ENCODE measurements around the gene DHFR2. TPM values are rescaled to one million over a fixed set of nuclear protein-coding genes. Genes with fewer than 3 reads are reported as not detected.
"Not testable (repeated sequence)": the region's sequence is repeated elsewhere in the genome, so short reads cannot be mapped to it uniquely, and the experiment has no call there.

Gene DHFR2
- total RNA-seq, 3 donors from 2014 or later: 5.4 to 9.1 (median 6.2) TPM

- Histone ChIP-seq H3K4me3 (no peak overlapping the region), H3K9me3 (no peaks in the 10 kb centered on the region), H3K4me1 (ENCODE audit: low read depth) (peaks cover 7% of the 10 kb centered on the region), H3K36me3 (ENCODE audit: low read depth) (no peaks in the 10 kb centered on the region)
- TF ChIP-seq, protein P1, sequence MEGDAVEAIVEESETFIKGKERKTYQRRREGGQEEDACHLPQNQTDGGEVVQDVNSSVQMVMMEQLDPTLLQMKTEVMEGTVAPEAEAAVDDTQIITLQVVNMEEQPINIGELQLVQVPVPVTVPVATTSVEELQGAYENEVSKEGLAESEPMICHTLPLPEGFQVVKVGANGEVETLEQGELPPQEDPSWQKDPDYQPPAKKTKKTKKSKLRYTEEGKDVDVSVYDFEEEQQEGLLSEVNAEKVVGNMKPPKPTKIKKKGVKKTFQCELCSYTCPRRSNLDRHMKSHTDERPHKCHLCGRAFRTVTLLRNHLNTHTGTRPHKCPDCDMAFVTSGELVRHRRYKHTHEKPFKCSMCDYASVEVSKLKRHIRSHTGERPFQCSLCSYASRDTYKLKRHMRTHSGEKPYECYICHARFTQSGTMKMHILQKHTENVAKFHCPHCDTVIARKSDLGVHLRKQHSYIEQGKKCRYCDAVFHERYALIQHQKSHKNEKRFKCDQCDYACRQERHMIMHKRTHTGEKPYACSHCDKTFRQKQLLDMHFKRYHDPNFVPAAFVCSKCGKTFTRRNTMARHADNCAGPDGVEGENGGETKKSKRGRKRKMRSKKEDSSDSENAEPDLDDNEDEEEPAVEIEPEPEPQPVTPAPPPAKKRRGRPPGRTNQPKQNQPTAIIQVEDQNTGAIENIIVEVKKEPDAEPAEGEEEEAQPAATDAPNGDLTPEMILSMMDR (IDR thresholded peaks at IDR 0.05): no peak
- no peak for DNase-seq
- ATAC-seq: no peak
- intact Hi-C loops (cut with DNase I, micrococcal nuclease): no loop called here
Measured at GRCh38 chr3:94082391-94082937, 19.7 kb upstream of the DHFR2 start.

- no peak for DNase-seq
- peak overlapping the region; percentile 7 for H3K4me3 ChIP-seq
Measured at GRCh38 chr3:94081884-94082283, 19.2 kb upstream of the DHFR2 start.

GRCh38 chr3:94080552-94080951 is 17.8 kb upstream of the DHFR2 start:
- H3K9me3 ChIP-seq; H3K4me3 ChIP-seq; intact Hi-C loops (cut with DNase I, micrococcal nuclease); H3K4me1 ChIP-seq (ENCODE audit: low read depth); H3K36me3 ChIP-seq (ENCODE audit: low read depth): not testable (repeated sequence)
- DNase-seq (peak; percentile 54 to 61 (median 55)), ATAC-seq (peak; percentile 51)

More at GRCh38 chr3:94081884-94082283, 19.2 kb upstream of the DHFR2 start:
- H3K9me3 ChIP-seq: no peaks in the 10 kb centered on the region
- no peaks in the 10 kb centered on the region for H3K36me3 ChIP-seq (ENCODE audit: low read depth)
- intact Hi-C loops (cut with DNase I, micrococcal nuclease): no loop called here
- peaks cover 7% of the 10 kb centered on the region for H3K4me1 ChIP-seq (ENCODE audit: low read depth)
- TF ChIP-seq, protein P1 (IDR thresholded peaks at IDR 0.05): no peak
- peak; percentile 72 for ATAC-seq

DNA sequence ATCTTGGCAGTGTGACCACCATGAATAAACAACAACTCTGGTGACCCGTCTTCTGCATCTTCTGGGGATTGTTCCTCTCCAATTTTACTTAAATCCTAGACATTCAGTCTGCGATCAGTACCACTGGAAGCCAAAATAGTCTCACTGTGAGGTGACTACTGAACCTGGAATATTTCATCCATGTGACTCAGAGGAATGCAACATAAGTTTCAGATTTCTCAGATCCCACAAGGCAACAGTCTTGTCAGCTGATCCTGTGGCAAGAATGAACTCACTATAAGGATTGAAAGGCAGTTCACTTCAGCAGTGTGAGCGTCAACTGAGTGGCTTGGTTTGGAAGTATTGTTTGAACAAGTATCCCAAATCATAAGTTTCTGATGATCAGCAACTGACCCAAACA is 13.3 kb upstream of the DHFR2 start:
- H3K9me3 ChIP-seq: no peaks in the 10 kb centered on the region
- TF ChIP-seq, protein P1 (IDR thresholded peaks at IDR 0.05): no peak
- ATAC-seq (no peak), DNase-seq (no peak)
- peaks cover 7% of the 10 kb centered on the region for H3K4me1 ChIP-seq (ENCODE audit: low read depth)
- intact Hi-C loops (cut with DNase I, micrococcal nuclease): no loop called here
- no peak overlapping the region for H3K4me3 ChIP-seq
- no peaks in the 10 kb centered on the region for H3K36me3 ChIP-seq (ENCODE audit: low read depth)

GRCh38 chr3:94071713-94072284 is 9.1 kb upstream of the DHFR2 start:
- Histone ChIP-seq H3K36me3 (ENCODE audit: low read depth) (no peaks in the 10 kb centered on the region), H3K4me3 (no peak overlapping the region), H3K4me1 (ENCODE audit: low read depth) (peaks cover 5% of the 10 kb centered on the region), H3K9me3 (no peaks in the 10 kb centered on the region)
- ATAC-seq (no peak), DNase-seq (no peak)
- intact Hi-C loops (cut with DNase I, micrococcal nuclease): no loop called here
- TF ChIP-seq, protein P1 (IDR thresholded peaks at IDR 0.05): no peak

GRCh38 chr3:94070341-94070911 is 7.7 kb upstream of the DHFR2 start:
- DNase-seq (no peak), ATAC-seq (no peak)
- Histone ChIP-seq H3K36me3 (ENCODE audit: low read depth) (no peaks in the 10 kb centered on the region), H3K4me3 (no peak overlapping the region), H3K9me3 (no peaks in the 10 kb centered on the region), H3K4me1 (ENCODE audit: low read depth) (peaks cover 14% of the 10 kb centered on the region)
- TF ChIP-seq, protein P1 (IDR thresholded peaks at IDR 0.05): no peak
- intact Hi-C loops (cut with DNase I, micrococcal nuclease): no loop called here
